HG03025 (cell line): ENCODE results near the gene HSD3B2.

Source experiments
- ATAC-seq: cut with Tn5 transposase; IDR thresholded peaks from one replicate; pipeline ENCODE4 v1.9.1; 2021; ENCODE audit warnings: mild to moderate bottlenecking, moderate library complexity; ENCODE audit not compliant: unreplicated experiment, low FRiP score

HSD3B2 gene

DNA sequence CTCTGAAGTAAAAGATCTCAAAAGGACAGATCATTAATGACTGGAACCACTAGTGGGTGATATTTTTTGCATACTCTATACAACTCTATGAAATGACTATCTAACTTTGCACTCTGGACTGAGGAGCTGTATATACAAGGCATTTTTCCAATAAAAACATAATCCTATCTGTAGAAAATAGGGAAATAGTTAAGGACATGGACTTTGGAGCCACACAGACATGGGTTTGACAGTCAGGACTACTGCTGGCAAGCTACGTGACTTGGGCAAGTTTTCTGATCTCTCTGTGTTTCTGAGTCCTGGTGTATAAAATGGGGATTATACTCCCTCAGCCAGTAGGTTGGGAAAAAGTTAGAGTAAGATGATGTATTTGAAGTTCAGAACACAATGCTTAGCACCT lies 20.9 kb upstream of the HSD3B2 start:
- ATAC-seq, result no peak

GRCh38 chr1:119396982-119397381 lies 18.0 kb upstream of the HSD3B2 start:
- ATAC-seq, result no peak

- ATAC-seq, result no peak
Observed at GRCh38 chr1:119397986-119398385, 17.0 kb upstream of the HSD3B2 start.

DNA sequence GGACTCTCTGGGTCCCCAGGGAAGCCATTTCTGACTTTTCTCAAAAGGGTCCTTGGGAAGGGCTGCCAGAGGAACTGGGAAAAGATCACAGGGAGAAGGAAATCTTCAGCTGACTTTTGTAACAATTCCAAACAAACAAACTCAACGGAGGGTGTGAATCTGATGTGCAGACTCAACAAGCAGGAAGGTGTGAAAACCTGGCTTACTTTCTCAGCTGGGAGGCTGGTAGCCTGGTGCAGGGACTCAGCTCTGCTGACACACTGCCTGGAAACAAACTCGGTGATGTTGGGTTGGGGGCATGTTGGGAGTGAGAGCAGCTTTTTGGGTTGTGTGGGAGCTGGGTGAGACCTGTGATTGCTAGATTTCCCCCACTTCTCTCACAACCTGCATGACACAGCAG lies 10.2 kb upstream of the HSD3B2 start:
- no peak for ATAC-seq

- ATAC-seq, result no peak
Observed at GRCh38 chr1:119409731-119410130, 5.2 kb upstream of the HSD3B2 start.

DNA sequence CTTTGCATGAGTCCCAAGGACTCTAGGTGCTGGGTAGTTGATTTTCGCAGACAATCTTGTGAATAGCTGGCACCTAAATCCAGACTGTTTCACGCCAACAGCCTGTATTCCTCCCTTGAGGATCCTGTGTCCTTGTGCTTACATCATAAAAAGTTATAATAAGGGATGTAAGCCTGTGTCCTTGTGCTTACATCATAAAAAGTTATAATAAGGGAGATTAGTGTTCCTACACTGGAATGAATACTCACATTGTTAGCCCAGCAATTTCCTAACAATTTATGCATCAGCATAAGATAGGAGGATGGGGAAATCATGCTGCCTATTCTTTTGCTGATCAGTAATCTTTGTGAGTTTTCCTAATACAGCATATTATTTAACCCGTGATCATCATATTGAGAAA lies 4.0 kb upstream of the HSD3B2 start:
- ATAC-seq, result no peak

- no peak for ATAC-seq
Observed at GRCh38 chr1:119416006-119416640, 1.2 kb downstream of the HSD3B2 start.

DNA sequence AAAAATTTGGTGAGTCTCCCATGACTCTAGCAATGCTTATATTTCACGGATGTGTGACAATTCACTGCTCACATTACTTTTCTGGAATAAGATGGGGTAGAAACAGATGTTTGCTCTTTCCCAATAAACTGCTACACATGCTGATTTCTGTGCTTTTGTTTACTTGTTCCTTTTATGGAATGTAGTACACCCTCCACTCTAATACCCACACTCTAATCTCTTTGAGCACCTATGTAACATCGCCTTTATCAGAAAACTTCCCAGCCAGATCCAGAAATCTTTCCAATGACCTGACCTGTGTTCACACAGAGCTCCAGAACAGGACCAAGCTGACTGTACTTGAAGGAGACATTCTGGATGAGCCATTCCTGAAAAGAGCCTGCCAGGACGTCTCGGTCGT lies 4.2 kb downstream of the HSD3B2 start:
- ATAC-seq, result no peak

DNA sequence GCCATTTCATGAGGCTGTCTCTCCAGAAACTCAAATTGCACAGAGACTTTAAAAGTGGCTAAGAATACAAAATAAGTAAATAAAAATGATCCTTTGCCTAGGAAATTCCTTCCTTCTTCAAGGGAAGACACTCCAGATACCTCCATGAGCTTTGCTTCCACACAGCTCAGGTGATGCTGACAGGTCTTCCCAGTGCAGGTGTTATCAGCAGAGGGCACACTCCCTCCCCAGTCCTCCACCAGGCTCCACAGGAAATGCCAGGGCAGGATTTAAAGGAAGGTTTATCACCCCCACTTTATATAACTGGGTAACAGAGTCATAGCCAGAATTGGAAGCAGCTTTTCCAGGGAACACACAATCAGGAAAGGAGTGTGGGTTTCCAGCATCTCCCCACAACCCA lies 5.7 kb downstream of the HSD3B2 start:
- ATAC-seq, result no peak

- no peak for ATAC-seq
Observed at GRCh38 chr1:119422631-119423030, 7.7 kb downstream of the HSD3B2 start.

DNA sequence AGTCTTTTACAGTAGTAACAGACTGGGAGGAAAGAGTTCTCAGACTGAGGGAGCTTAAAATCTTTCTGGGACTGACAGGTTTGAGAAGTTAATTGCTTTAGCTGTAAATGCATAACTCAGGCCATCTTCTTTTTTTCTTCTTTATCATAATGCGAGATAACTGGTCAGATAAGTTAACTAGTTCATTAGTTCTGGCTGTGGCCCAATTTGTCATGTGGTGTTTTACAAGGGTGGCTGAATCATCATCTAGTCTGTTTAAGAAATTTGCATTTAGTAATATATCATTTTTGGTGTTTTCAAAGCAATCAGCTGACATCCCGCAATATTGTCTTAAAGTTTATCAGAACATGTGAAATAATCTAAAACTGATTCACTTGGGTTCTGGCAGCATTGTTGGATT lies 14.0 kb downstream of the HSD3B2 start:
- ATAC-seq, result no peak

DNA sequence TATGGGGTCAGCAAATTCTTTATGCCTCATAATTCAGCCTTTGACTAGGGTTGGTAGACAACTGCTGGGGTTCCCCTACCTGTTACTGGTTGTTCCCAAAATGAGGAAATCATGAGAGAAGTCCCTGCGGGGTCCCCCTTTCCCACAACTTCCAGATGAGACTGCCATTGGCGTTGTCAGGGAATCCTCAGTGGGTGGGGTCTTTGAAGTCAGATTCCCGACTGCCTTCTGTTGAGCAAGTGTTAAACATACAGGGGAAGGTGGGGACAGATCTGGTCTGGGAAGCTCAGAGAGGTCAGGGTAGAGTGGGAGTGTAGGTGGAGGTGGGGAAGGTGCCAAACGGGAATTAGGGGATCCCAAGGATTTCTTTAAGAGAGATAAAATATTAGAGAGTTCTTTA lies 14.7 kb downstream of the HSD3B2 start:
- ATAC-seq, result no peak

GRCh38 chr1:119430486-119430885 lies 15.5 kb downstream of the HSD3B2 start:
- no peak for ATAC-seq

DNA sequence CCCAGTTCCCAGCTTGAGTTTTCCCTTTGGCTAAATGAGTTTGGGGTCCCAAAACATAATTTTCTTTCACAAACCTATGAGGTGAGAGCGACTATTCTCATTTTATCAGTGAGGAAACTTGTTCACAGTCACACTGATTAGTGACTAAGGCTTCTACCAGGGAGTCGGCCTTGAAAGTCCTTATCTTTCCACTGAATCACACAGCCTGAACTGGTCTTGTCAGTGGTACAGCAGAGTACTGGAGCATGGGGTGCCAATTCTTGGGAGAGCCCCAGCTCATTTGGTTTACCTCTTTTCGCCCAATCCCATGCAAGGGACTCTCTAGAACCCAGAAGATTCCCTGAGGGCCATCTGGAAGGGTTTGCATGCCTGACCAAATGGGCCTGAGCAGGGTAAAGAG lies 16.9 kb downstream of the HSD3B2 start:
- ATAC-seq, result no peak

DNA sequence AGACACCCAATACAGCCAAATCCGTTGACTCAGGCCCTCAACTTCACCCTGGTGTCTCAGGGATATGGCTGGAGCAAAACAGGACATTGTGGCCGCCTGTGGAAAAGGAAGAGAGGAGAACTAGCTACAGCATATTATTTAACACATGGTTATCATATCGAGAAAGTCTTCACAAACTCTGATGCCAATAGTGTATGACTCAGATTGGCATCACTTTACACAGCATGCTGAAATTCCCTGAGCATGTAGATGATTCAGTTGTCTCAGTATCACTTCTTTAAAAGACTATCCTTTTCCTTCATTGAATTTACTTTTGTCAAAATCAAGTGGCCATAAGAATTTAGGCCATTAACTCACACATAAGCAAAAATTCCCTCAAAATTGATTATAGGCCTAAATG lies 20.1 kb downstream of the HSD3B2 start:
- ATAC-seq, result no peak

DNA sequence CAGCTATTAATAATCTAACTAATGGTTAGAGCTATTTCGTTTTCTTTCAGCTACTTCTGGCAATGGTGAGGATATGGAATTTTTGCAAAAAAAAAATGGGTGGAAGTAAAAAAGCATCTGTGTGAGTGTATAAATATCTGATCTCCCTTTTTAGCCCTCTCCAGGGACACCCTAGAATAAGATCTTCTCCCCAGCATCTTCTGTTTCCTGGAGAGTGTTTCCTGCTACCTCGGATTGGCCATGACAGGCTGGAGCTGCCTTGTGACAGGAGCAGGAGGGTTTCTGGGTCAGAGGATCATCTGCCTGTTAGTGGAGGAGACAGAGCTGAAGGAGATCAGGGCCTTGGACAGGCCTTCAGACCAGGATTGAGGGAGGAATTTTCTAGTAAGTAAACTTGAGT lies 23.8 kb downstream of the HSD3B2 start:
- no peak for ATAC-seq

GRCh38 chr1:119440721-119441307 lies 25.9 kb downstream of the HSD3B2 start:
- ATAC-seq, result no peak

DNA sequence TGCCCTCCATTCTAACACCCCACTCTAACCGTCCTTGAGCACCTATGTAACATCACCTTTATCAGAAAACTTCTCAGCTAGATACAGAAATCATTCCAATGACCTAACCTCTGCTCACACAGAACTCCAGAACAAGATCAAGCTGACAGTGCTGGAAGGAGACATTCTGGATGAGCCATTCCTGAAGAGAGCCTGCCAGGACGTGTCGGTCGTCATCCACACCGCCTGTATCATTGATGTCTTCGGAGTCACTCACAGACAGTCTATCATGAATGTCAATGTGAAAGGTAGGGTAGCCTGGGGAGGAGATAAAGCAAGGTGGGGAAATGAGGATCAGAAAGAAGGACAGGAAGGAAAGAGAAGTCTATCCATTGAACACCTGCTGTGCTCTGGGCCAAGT lies 27.8 kb downstream of the HSD3B2 start:
- ATAC-seq, result no peak

DNA sequence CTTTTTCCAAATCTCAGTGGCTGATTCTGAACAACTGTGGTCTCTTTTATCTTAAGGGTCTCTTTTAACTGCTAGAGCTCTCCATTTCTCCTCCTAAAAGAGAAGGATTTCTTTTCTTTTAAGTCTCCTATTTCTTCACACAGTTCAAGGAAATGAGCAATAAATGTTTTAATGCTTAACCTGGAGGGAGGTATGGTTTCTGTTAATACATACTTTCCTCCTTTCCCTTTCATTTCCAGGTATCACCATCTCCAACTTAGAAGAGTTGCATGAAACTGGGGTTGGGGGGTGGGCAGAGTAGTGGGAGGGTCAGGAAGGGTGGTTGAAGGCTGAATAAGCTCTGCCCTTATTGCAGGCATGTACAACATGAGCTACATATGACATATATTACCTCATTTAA lies 31.4 kb downstream of the HSD3B2 start:
- no peak for ATAC-seq

- no peak for ATAC-seq
Observed at GRCh38 chr1:119447344-119448126, 32.6 kb downstream of the HSD3B2 start.

DNA sequence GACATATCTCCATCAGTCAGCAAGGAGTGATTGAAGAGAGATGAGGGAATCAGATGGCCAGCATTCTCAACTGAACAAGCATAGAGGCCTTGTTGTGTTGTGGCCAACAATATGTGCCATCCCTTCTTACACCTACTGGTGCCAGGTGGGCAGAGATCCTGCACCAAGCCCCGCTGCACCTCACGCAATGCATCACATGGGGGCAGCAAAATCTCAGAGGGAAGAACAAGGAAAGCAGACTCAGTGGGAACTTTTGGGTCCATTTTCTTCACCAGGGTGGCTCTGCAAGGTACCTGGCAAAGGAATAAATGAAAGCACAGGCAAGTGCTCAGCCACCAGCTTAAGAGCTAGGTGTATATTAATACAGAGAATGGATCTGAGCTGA lies 33.2 kb downstream of the HSD3B2 start:
- ATAC-seq, result no peak

DNA sequence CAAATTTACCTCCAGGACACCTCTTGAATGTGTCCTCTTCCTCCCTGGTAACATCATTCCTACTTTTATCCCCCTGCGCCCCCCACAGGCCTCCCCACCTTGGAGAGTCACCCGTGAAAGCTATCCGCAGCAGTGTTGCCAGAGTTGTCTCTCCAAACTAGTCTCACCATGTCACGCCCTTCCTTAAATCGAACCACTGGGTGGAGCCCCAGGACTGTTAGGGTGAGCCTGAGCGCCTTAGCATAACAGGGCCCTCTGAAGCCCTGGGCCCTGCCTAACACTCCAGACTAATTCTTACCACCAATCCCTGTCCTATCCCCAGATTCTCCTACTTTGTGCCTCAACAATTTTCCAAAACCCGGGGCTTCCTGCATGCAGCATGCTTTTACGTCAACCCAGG lies 35.0 kb downstream of the HSD3B2 start:
- no peak for ATAC-seq
